Neuron (in vitro differentiated cells): ENCODE results near the gene GPR61.

ENCODE experiments used
- H2AFZ ChIP-seq: one replicate; pipeline ENCODE4 v1.6.1; 2013; ENCODE audit warnings: low read depth, mild to moderate bottlenecking, inconsistent platforms, low read length, moderate library complexity
- H3K27me3 ChIP-seq: one replicate; pipeline ENCODE4 v1.6.1; 2013; ENCODE audit warnings: low read length; ENCODE audit not compliant: insufficient read depth
- H3K36me3 ChIP-seq: one replicate; pipeline ENCODE4 v1.6.1; 2013; ENCODE audit warnings: low read length; ENCODE audit not compliant: insufficient read depth
- H3K4me1 ChIP-seq: one replicate; pipeline ENCODE4 v1.6.1; 2013; ENCODE audit warnings: low read length; ENCODE audit not compliant: insufficient read depth
- H3K4me3 ChIP-seq: 2 replicates; pipeline ENCODE4 v1.5.1; 2013; ENCODE audit warnings: mild to moderate bottlenecking, low read length, moderate library complexity
- H3K9me3 ChIP-seq: one replicate; pipeline ENCODE4 v1.6.1; 2013; ENCODE audit warnings: low read length

Gene GPR61

GRCh38 chr1:109521002-109521951 lies 18.4 kb upstream of the GPR61 start:
- Histone ChIP-seq H3K36me3 (no peaks in the 10 kb centered on the region), H2AFZ (no peak overlapping the region), H3K27me3 (peaks cover 26% of the 10 kb centered on the region), H3K4me3 (no peak overlapping the region), H3K4me1 (peaks cover 7% of the 10 kb centered on the region), H3K9me3 (no peaks in the 10 kb centered on the region)

GRCh38 chr1:109522026-109522425 lies 17.6 kb upstream of the GPR61 start:
- peaks cover 7% of the 10 kb centered on the region for H3K4me1 ChIP-seq
- H2AFZ ChIP-seq: no peak overlapping the region
- H3K4me3 ChIP-seq: no peak overlapping the region
- H3K36me3 ChIP-seq: no peaks in the 10 kb centered on the region
- peaks cover 19% of the 10 kb centered on the region for H3K27me3 ChIP-seq
- H3K9me3 ChIP-seq: no peaks in the 10 kb centered on the region

GRCh38 chr1:109523706-109524105 lies 16.0 kb upstream of the GPR61 start:
- no peak overlapping the region for H3K4me3 ChIP-seq

GRCh38 chr1:109527098-109527811 lies 12.4 kb upstream of the GPR61 start:
- H3K9me3 ChIP-seq: no peaks in the 10 kb centered on the region
- no peak overlapping the region for H2AFZ ChIP-seq
- H3K27me3 ChIP-seq: peaks cover 20% of the 10 kb centered on the region

More at GRCh38 chr1:109523706-109524105, 16.0 kb upstream of the GPR61 start:
- Histone ChIP-seq H3K9me3 (no peaks in the 10 kb centered on the region), H3K4me1 (peaks cover 7% of the 10 kb centered on the region), H2AFZ (no peak overlapping the region), H3K36me3 (no peaks in the 10 kb centered on the region), H3K27me3 (peaks cover 21% of the 10 kb centered on the region)

GRCh38 chr1:109527846-109528695 lies 11.6 kb upstream of the GPR61 start:
- Histone ChIP-seq H2AFZ (no peak overlapping the region), H3K9me3 (no peaks in the 10 kb centered on the region), H3K4me1 (peaks cover 14% of the 10 kb centered on the region), H3K27me3 (peaks cover 19% of the 10 kb centered on the region), H3K36me3 (no peaks in the 10 kb centered on the region), H3K4me3 (no peak overlapping the region)

More at GRCh38 chr1:109527098-109527811, 12.4 kb upstream of the GPR61 start:
- H3K4me1 ChIP-seq: peaks cover 9% of the 10 kb centered on the region
- no peak overlapping the region for H3K4me3 ChIP-seq
- no peaks in the 10 kb centered on the region for H3K36me3 ChIP-seq

- H3K27me3 ChIP-seq: peaks cover 19% of the 10 kb centered on the region
- no peaks in the 10 kb centered on the region for H3K9me3 ChIP-seq
Measured at GRCh38 chr1:109528712-109529111, 11.0 kb upstream of the GPR61 start.

GRCh38 chr1:109529881-109530456 lies 9.7 kb upstream of the GPR61 start:
- no peak overlapping the region for H3K4me3 ChIP-seq
- no peaks in the 10 kb centered on the region for H3K36me3 ChIP-seq
- H3K9me3 ChIP-seq: no peaks in the 10 kb centered on the region
- H3K27me3 ChIP-seq: peaks cover 19% of the 10 kb centered on the region
- H2AFZ ChIP-seq: no peak overlapping the region
- H3K4me1 ChIP-seq: peaks cover 14% of the 10 kb centered on the region

More at GRCh38 chr1:109528712-109529111, 11.0 kb upstream of the GPR61 start:
- Histone ChIP-seq H3K4me1 (peaks cover 14% of the 10 kb centered on the region), H3K4me3 (no peak overlapping the region), H3K36me3 (no peaks in the 10 kb centered on the region), H2AFZ (no peak overlapping the region)

- H3K27me3 ChIP-seq: peaks cover 18% of the 10 kb centered on the region
- H3K9me3 ChIP-seq: no peaks in the 10 kb centered on the region
- H3K4me1 ChIP-seq: peaks cover 14% of the 10 kb centered on the region
- H2AFZ ChIP-seq: no peak overlapping the region
- no peak overlapping the region for H3K4me3 ChIP-seq
- H3K36me3 ChIP-seq: no peaks in the 10 kb centered on the region
Measured at GRCh38 chr1:109530457-109531087, 9.1 kb upstream of the GPR61 start.

GRCh38 chr1:109531380-109531779 lies 8.3 kb upstream of the GPR61 start:
- peaks cover 19% of the 10 kb centered on the region for H3K4me1 ChIP-seq
- H2AFZ ChIP-seq: no peak overlapping the region
- peaks cover 15% of the 10 kb centered on the region for H3K27me3 ChIP-seq
- no peaks in the 10 kb centered on the region for H3K36me3 ChIP-seq
- no peak overlapping the region for H3K4me3 ChIP-seq
- no peaks in the 10 kb centered on the region for H3K9me3 ChIP-seq

GRCh38 chr1:109531826-109532364 lies 7.8 kb upstream of the GPR61 start:
- no peak overlapping the region for H3K4me3 ChIP-seq
- no peaks in the 10 kb centered on the region for H3K9me3 ChIP-seq
- no peaks in the 10 kb centered on the region for H3K36me3 ChIP-seq
- H3K27me3 ChIP-seq: peaks cover 15% of the 10 kb centered on the region
- H2AFZ ChIP-seq: peak overlapping the region; percentile 42
- peaks cover 19% of the 10 kb centered on the region for H3K4me1 ChIP-seq

GRCh38 chr1:109532365-109533136 lies 7.1 kb upstream of the GPR61 start:
- no peaks in the 10 kb centered on the region for H3K36me3 ChIP-seq
- H3K4me1 ChIP-seq: peaks cover 19% of the 10 kb centered on the region
- H2AFZ ChIP-seq: peak overlapping the region; percentile 42
- no peaks in the 10 kb centered on the region for H3K9me3 ChIP-seq
- peaks cover 15% of the 10 kb centered on the region for H3K27me3 ChIP-seq
- no peak overlapping the region for H3K4me3 ChIP-seq
